GM12892 (cell line): ENCODE results near the gene SEC16A.

Experiments used
- DNase-seq: peaks from one replicate; pipeline ENCODE4 v3.0.0; 2011; ENCODE audit not compliant: insufficient read length
- FAIRE-seq: peaks from 2 replicates; lab custom pipeline; 2011; peaks lifted over from hg19 to GRCh38; lab: Jason Lieb, UNC
- POLR2A ChIP-seq: IDR thresholded peaks from 2 replicates; pipeline ENCODE4 v1.6.1; 2011; ENCODE audit warnings: low read depth, low read length, control low read depth
- POLR2AphosphoS5 ChIP-seq: IDR thresholded peaks from 2 replicates; pipeline ENCODE4 v1.6.1; 2011; ENCODE audit warnings: low read depth, low read length, control low read depth
- TAF1 ChIP-seq: IDR thresholded peaks from 2 replicates; pipeline ENCODE4 v1.6.1; 2011; ENCODE audit warnings: low read depth, mild to moderate bottlenecking, control low read depth, low read length, borderline replicate concordance

Gene SEC16A

GRCh38 chr9:136487672-136488071 lies 4.8 kb upstream of the SEC16A start:
- FAIRE-seq = no peak
- DNase-seq = no peak
- TF ChIP-seq POLR2AphosphoS5 (no peak), TAF1 (no peak), POLR2A (no peak)

DNA sequence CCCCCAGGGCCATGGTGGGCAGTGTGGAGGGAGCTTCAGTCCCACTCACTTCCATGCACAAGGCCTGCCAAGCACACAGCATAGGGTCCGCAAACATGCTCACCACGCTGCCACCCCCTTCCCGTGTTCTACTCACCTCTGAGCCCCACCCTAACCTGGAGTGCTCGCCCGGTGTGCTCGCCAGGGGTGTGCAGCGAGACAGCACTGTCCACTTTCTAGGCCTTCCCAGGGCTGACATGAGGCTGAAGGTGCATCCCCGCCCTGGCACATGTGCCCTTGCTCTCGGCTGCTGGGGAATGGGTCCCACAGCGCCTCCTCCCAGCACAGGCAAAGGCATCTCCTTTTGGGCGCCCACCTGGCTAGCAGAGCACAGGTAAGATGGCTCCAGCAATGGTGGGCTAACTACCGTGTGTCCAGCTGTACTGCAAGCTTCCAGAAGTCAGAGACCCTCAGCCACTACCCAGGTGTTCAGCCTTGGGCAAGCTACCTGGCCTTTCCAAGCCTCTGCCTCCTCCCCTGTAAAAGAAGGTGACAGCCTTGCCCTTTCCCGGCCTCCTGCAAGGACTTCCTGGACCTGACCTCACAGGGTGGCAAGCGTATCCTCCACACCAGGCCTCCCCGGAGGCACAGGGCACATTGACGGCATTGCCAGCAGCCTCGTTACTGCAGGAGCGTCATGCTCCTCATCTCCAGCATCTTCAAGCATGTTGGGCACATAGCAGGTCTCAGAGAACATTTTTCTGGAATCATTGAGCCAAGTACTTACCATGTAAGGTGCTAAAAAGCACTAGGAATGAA lies 4.2 kb upstream of the SEC16A start:
- no peak for FAIRE-seq
- TF ChIP-seq POLR2A = no peak
- no peak for TF ChIP-seq TAF1
- no peak for TF ChIP-seq POLR2AphosphoS5
- no peak for DNase-seq

GRCh38 chr9:136486131-136486530 lies 3.3 kb upstream of the SEC16A start:
- FAIRE-seq (no peak), DNase-seq (no peak)
- TF ChIP-seq TAF1 (no peak), POLR2AphosphoS5 (no peak), POLR2A (no peak)

DNA sequence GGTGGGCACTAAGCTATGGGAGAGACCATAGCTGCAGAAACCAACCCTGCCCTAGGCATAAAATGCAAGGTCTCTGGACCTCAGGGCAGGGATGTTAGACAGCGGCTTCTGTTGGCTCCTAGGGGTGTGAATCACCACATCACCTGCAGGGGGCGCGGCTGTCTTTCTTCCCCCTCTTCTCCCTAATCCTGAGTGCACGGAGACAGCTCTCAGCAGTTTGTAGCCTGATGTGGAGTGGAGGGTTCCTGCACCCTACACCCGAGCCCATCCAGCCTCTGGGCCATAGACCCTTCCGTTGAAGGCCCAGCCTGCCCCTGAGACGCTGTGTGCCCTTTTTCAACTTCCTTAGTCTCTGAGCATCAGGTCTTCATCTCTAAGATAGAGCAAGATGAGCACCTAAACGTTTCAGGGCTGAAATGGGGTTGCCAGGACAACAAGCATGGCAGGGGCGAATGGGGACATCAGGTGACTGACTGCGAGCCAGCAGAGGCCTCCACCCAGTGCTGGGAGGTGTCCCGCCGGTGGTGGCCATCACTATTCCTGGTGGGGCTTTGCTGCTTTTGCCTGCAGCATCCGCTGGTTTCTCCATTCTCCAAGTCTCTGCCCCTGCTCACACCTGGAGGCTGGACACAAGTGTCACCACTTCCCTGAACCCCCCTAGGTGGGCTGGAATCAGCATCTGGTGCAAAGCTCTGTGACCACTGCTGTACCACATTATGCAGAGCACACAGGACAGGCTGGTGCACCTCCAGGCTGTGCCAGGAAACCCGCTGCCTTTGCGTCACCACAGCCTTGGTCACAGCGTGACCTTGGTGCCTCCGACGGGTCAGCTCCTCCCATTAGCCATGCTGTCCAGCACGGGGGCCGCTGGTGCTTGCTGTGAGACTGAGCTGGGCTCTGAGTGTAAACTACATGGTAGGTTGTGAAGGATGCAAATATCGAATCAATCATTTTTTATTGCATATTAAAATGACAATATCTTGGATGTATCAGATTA lies 2.5 kb upstream of the SEC16A start:
- FAIRE-seq (peak; percentile 81), DNase-seq (peak; percentile 74)
- no peak for TF ChIP-seq TAF1
- no peak for TF ChIP-seq POLR2AphosphoS5
- no peak for TF ChIP-seq POLR2A

DNA sequence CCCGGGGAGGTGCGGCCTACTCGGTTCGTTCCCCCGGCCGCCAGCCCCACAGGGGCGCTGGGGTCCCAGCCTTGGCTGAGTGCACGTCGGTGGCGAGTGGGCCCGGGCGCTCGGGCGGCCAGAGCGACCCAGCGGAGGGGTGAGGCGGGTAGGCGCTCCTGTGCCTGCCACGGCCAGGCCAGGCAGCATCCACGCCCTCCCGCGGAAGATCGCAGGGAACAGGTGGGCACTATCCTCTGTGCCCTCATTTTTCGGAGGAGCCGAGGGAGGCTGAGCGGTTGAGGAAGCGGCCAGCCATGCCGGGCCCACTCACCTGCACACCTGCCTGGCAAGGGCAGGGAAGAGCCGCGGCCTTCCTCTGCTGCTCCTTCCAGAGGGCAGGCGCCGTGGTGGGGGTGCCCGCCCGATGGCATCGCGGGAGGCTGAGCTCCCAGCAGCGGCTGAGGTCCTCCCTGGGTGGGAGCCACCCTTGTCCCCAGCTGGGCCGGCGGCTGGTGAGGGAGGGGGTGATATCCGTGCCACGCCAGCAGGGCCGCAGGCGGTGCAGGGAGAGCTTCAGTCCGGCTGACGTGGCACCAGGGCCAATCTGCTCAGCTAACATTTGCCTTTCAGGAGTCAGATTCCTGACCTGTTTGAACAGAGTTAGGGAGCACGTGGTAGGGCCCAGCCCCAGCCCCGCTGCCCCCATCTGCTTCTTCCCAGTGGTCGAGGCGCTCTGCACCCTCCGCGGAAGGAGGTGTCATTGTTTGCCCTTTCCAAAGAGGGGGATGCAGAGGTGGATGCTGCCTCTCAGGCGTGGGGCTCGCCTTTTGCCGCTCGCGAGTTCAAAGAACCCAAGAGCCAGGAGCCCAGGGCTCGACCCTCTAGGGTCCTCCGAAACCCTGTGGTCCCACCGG lies 1.6 kb upstream of the SEC16A start:
- TF ChIP-seq TAF1 = no peak
- no peak for TF ChIP-seq POLR2AphosphoS5
- no peak for TF ChIP-seq POLR2A
- no peak for FAIRE-seq
- DNase-seq = no peak

DNA sequence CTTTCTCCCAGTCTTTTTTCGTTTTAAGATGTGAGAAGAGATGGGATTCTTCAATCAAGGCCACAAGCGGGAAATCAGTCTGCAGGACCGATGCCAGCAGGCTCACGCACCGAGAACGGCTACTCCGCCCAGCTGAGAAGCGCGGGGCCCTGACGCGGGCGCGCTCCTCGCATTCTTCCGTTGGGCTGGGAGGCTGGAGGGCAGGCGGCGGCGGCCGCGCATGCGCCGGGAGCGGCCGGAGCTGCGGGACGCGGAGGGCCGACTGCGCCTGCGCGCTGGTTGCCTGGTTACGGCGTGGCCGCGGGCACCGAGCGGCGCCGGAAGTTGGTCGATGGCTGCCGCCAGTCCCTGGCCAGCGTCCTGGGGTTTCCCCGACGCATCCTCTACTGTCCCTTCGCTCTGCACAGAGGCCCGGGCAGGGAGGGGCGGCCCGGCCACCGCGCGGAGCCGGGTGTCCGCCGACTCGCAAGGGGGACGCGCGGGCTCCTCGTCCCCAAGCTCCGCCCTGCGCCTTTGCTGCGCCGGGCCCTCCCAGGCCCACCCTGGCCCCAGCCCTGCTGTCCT lies 831 bp upstream of the SEC16A start:
- no peak for TF ChIP-seq TAF1
- no peak for TF ChIP-seq POLR2AphosphoS5
- peak; percentile 57 for TF ChIP-seq POLR2A
- DNase-seq (peak; percentile 95), FAIRE-seq (no peak)

DNA sequence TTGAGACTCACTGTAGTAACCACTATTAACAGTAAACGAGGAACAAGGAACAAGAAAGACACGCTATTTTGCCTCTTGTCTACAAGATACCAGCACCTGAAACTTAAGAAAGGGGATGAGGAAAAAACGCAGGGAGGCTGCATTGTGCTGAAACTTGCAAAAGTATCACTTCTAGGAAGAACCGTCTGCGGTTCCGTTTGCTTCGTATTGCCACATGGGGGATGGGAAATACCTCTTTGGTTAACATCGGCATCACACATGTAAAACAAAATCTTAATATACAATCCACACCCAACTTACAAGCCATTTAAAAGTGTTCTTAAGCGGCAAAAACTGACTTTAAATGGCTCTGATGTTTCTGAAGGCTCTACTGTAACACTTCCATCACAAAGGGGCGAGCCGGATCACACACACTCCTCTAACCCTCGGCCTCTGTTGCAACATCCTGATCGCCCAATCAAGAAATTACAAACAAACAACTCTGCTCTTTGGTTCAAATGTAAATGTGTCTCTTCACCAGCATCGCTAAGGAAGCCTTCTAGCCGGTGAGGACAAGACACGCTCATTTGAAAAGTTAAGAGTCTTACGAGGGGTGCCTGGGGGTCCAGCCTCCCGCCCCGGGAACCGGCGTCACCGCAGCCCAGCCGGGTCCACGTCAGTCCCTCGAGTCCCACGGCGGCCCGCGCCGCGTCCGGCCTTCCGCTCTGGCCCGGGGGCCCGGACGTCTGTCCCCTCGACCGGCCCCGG lies 621 bp downstream of the SEC16A start:
- DNase-seq (no peak), FAIRE-seq (peak; percentile 65)
- TF ChIP-seq POLR2A (no peak), POLR2AphosphoS5 (peak; percentile 3; the same call in 1 of the 2 replicates)

DNA sequence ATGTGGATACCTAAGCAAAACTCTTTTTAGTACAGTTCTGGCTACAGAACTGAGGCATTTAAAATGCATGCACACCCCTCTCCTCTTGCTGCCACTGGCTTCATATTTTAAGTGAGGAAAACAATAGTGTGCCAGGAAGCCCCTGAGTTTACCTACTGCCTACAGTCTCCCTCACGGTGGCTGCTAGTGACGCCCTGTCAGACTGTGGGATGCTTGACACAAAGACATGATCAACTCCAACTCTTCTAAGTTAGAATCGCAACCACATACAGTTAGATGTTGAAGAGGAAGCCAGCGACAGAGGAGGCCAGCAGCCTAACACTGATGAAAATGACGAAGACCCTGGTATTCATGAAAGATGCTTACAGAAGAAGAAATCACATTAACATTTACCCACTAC lies 1.3 kb downstream of the SEC16A start:
- TF ChIP-seq POLR2A (no peak), POLR2AphosphoS5 (no peak), TAF1 (no peak)
- FAIRE-seq = no peak
- DNase-seq = no peak

GRCh38 chr9:136476369-136477150 lies 6.3 kb downstream of the SEC16A start:
- TF ChIP-seq POLR2AphosphoS5 (no peak), POLR2A (no peak), TAF1 (no peak)
- no peak for DNase-seq
- no peak for FAIRE-seq

DNA sequence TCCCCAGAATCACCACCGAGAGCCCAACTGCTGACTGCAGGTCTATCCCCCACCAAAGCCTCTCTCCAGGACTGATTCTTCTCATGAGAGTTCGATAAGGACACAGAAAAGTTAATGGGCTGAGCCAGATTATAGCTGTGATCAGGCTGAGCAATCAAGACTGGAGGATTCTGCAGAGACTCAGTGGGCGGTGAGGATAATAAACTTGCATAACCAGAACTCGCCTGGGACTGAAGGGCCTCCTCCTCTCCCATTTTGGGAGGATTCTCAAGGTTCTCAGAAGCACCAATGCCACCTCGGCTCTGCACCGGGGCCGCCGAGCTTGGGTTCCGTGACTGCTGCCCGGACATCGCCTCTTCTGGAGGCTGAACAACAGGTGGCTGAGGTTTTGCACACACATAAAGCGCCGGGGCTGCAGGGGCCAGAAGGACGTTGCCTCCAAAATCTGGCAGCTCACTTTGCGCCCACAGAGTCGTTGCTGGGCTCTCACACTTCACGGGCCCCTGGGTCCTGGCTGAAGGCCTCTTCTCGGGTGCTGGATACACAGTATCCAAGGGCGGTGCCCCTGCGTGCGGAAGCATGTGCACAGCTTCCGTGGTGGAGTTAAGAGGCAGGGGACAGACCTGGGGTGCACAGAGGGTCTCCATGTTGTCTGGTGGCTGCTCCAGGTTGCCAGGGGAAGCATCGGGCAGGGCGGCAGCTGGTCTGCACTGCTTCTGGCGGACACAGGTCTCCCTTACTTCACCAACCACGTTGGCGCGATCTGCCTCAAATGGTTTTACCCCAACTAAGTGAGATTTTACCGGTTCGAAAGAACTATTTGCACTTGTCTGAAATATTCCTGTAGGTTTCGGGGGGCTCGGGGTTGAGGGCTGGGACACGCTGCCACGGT lies 7.6 kb downstream of the SEC16A start:
- no peak for FAIRE-seq
- DNase-seq = no peak
- TF ChIP-seq POLR2AphosphoS5 (no peak; the same call in 1 of the 2 replicates), POLR2A (no peak), TAF1 (no peak)
